Cortex of kidney (tissue), 1 donor: Measurements from ENCODE around the gene ITPR1.
"Not testable (repeated sequence)": the region's sequence is repeated elsewhere in the genome, so short reads cannot be mapped to it uniquely, and the experiment has no call there.

Experiments
- DNase-seq: peaks from one replicate; lab custom pipeline; 2025; lab: John Stamatoyannopoulos, UW

ITPR1 gene

DNA sequence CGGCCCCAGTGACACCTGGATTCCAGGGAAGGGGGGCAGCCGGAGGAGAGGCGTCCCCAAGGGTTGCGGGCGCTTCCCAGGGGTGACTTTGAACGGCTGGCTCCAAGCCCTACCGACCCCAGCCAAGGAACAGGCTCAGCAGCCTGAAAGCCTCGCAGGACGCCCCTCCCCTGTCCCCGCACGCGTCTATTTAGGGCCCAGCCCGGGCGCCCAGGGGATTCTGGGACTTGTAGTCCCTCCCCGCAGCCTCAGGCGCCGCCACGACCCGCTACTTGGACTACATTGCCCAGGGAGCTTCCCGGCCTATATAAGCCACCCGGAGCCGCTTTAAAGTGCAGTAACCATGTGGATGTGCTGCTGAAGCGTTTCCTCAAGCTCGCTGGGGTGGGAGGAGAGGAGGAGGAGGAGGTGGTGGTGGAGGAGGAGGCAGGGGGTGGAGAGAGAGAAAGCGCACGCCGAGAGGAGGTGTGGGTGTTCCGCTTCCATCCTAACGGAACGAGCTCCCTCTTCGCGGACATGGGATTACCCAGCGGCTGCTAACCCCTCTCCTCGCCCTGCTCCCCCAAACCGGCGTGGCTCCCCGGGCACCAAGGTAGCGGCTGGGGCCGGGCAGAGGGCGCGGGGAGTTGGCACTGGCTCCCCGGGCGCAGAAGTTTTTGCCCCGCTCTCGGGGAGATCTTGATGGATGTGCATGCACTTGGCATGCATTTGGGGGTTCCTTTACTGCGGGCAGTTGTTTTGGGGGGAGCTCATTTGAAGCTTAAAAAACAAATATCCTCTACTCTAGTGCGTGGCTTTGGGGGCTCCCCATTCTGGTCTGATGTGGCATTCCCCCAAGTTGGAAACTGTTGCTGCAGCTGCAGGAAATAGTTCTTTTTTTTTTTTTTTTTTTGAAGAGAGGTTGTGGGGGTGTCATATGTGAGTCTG is at the start of gene ITPR1:
TSS of gene ITPR1 (plus strand) at position 335 of the 927 bp plus-strand sequence. CDS start 23,144 bp downstream, outside the sequence.
- DNase-seq: peak; percentile 28

DNA sequence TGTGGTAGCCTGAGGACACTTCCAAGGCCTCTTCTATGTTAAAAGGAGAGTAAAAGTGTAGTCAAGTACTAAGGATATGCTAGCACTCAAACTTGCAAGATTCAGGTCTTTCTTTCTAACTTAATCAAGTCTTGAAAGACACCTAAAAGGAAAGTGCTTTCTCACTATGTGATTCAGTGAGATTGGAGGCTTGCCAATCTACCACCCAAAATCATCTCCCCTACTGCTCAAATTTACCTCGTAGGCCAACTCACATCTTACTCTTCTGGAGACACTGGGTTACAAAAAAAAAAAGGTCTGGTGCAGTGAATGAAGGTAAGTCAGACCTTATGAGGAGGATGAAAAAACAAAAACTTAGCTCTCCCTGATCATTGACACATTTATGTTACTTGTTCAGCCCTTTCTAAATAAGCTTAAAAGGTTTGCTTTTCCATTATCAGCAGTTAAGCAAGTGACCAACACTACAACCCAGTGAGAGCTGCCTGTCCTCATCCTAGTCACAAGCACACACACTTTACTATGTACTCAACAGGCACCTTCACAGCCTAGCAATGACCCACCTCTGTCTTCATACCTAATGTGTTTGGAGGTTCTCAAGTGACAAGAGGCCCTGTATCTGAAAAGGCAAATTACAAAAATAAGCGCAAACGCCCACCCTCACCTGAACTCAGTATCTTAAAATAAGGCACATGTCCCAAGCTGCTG is 45.7 kb upstream of the ITPR1 start:
- no peak for DNase-seq

DNA sequence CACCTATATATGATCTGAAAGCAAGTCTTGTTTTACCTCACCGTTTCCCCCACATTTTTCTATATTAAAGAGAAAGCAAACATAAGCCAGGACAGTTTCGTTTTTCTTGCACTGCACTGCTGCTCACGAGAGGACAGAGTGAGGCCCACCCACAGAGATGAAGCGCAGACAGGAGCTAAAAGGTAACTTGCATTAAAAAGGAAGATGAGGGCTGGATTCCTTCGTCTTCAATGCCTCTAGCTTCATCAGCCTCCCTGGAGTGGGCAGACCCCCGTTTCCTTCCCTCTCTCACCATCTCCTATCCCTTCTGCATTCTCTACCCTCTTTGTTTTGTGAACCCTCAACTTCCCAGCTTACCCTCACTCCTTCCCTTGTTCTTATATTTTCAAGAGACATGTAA is 45.0 kb upstream of the ITPR1 start:
- DNase-seq: no peak

DNA sequence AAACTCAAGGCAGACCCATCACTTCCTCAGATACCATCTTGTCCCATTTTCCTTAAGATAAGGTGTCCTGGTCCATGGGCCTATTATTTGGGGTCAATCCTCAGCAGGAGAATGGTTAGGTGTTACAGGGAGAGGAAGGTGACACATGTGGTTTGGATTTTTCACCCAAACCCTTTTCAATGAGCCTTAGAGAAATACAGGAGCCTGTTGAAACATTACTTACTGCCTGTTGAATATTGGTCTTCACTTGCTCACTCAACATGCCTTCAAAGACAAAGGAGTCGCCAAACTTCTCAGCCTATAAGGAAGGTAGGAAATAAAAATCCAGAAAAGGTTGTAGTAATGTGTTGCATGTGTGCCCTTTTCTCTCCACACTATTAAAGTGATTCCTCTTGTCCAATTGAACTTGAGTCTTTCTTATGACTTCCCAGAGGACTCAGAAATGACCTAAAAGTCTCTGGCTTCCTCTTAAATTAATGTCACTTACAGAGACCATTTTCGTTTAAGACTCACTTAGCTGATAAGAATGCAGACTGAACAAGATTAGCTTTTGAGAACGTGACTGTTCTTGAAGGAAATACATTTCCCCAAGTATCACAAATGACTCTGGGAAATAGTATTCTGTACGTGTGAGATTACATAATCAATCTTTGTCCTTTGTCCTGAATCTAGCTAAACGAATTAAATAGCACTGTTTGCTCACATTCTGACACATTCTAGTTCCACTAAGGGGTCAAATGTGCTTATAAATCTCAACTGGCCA is 43.9 kb upstream of the ITPR1 start:
- no peak for DNase-seq

DNA sequence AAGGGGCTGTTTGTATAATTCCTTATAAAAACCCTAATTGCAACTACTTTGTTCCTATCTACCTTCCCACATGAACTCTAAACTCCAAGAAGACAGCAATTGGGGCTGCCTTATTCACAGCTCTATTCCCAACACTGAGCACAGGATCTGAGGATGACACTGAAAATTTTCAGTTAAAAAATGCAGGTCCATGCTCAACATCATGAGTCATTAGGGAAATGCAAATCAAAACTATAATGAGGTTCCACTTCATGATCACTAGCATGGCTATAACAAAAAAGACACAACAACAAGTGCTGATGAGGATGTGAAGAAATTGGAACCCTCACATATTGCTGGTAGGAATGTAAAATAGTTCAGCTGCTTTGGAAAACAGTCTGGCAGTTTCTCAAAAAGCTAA is 39.0 kb upstream of the ITPR1 start:
- no peak for DNase-seq

DNA sequence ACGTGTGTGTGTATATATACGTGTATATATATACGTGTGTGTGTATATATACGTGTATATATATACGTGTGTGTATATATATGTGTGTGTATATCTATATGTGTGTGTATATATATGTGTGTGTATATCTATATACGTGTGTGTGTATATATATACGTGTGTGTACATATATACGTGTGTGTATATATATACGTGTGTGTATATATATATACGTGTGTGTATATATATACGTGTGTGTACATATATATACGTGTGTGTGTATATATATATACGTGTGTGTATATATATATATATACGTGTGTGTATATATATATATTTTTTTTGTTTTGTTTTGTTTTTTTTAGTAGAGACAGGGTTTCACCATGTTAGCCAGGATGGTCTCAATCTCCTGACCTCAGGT is 36.4 kb upstream of the ITPR1 start:
- DNase-seq: not testable (repeated sequence)

DNA sequence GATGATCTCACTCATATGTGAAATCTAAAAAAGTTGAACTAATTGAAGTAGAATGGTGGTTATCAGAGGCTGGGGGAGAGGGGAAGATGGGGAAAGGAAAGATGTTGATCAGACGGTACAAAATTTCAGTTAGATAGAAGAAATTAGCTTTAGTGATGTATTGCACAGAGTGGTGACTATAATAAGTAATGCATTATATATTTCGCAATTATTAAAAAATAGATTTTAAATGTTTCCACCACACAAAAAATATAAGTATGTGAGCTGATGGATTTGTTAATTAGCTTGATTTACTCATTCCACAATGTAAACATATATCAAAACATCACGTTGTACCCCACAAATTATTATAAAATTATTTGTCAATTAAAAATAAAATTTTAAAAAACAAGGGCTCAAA is 34.2 kb upstream of the ITPR1 start:
- DNase-seq: no peak

DNA sequence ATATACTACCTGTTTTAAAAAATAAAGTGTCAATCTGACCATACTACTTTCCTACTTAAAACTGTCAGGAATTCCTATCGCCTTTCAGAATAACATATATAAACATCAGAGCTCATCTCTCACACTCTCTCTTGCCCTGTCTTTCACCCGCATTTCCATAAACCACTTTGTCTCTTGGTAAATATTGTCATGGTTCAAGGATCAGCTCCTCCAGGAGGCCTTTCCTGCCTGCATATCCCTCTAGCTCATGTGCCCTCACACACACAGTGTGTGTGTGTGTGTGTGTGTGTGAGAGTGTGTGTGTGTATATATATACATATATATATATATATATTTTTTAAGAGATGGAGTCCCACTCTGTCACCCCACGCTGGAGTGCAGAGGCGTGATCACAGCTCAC is 32.8 kb upstream of the ITPR1 start:
- no peak for DNase-seq

DNA sequence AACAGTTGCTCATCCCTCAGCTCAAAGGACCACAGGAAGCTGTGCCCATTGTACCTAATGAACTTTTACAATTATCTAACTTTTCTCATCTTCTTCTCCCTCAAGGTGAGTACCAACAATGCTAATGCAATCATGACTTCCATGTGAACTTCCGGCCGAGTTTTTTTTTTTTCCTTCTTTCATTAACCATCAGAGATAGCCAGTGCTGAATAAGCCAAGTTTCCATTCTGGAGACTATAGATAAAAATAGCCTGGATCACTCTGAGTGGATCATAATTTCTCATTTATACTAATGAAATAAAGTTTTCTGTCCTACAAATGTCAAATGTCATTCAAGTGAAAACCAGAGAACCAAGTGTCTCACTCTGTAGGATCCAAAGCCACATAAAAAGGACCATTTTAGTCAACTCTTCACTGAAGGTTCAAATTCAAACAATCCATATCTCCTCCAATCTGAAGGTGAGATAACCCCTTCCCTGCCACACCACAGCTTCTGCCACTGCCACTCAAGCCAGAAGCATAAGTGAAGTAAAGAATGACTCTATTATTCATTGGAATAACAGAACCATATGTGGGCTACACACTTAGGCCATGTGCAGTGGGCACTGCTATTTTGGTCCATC is 31.6 kb upstream of the ITPR1 start:
- DNase-seq: no peak

DNA sequence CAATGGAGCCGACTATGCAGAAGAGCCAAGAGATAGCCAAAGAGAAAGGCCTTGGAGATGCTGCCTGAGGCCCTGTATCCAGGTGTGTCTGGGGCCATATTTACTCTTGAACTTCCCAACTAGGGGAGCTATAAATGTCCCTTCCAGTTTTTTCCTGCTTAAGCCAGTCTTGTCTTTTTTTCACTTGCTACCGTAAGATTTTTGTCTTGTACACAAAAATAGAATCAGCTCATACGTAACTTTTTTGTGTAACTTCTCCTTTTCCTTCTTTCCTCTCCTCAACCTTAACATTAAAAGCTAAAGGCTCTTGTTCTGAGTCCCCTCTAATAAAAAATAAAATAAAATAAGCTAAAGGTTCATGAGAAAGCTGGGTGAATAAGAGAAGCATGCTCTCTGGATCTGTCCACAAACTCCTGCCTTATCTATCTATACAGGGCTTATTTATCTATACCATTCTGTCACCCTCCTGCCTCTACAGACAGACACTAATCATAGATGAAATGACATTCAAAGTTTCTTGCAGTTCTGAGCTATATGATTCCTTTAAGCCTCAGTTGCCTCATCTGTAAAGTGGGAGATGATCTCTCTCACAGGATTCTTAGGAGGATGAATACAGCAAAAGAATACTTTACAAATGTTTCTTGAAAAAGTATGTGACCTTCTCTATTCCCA is 30.6 kb upstream of the ITPR1 start:
- no peak for DNase-seq

DNA sequence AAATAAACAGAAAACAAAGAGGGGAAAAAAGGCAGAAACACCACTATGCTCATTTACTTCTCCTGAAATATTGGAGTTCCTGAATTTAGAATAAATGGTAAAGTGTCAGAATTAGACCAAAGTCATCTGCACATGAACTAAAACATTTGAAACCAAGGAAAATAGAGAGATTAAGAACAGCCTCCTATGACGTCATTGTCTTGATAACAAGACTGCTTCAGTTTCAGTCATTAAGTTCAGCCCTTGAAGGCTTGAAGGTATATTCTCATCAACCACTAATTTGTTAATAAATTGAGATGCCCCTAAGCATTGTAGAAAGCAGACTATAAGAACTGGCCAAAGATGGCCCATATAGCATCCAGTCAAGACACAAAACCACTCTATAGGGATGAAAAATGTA is 28.6 kb upstream of the ITPR1 start:
- no peak for DNase-seq

DNA sequence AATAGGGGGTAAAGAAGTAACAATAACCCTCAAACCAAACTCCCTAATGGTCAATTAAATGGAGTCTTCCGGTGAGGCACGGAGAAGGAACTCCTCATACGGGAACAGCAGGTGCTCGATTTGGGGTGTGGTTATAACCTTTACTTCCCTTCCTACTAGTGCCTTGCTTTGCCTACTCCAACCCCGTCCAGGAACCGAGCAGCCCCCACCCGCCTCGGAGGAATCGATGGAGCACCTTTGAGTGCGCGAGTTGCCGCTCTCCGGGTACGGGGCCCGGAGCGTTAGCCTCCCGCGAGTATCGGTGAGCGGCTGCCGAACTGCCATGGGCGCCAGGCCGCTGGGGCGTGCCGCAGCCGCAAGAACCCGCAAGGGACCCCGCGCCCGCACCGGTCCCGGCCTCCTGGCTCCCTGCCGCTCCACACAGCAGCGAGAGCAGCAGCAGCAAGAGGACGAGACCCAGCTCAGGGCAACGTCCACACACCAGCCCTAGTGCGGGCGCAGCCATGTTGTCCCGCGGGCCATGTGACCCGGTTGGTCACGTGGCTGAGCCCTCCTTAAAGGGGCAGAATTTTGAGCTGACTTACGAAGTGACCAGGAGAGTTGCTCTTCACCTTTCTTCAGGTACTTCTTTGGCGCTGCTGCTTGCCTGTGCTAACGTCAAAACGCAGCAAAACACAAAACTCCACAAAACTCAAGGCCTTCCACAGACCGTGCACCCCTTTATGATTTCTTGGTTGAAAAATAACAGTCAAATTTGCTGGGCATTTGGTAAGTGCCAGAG is 26.2 kb upstream of the ITPR1 start, which contains the start of gene SUMF1:
TSS of gene SUMF1 (minus strand) at position 529 of the 781 bp plus-strand sequence. CDS start at position 505, 24 bp downstream.
- DNase-seq: no peak

DNA sequence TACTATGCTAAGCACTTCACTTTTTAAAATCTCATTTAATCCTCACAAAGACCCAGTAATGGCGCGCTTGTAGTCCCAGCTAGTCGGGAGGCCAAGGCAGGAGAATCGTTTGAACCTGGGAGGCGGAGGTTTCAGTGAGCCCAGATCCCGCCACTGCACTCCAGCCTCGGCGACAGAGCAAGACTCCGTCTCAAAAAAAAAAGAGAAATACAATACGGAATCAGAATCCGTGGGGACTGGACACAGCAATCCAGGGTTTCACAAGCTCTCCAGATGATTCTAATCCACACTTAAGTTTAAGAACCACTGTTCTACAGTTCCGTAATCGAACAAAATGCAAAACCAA is 25.7 kb upstream of the ITPR1 start:
- no peak for DNase-seq

DNA sequence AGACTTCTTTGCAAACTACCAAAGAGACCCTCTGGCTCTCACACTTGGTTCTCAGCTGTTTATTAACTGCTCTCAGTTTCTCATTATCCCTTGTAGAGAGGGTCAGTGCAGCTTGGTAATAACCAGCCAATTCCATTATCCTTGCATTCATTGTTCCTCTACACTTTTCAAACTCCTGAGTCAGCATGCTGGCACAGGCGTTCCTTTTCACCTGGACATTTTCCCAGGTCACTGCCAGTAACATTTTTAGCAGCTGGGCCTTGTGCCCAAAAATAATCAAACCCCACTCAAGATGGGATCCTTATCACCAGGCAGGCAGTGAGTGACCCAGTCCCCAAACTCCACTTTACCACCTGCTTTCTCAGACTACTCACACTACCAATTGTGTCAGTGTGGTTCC is 21.2 kb upstream of the ITPR1 start:
- no peak for DNase-seq

DNA sequence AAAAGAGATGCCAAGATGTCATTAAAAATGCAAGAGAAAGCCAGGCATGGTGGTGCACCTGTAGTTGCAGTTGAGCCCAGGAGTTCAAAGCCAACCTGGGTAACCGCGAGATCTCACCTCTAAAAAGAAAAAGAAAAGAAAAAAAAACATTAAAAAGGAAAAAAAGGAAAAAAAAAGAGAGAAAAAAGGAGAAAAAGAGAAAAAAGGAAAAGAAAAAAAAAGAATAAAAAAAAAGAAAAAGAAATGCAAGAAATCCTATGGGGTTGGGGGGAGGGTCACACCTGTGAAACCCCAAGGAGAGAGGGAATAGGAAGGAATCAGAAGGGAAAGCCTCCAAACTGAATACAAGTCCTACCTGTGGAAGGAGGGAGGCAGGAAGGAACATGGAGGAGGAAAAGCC is 20.8 kb upstream of the ITPR1 start:
- DNase-seq: no peak

DNA sequence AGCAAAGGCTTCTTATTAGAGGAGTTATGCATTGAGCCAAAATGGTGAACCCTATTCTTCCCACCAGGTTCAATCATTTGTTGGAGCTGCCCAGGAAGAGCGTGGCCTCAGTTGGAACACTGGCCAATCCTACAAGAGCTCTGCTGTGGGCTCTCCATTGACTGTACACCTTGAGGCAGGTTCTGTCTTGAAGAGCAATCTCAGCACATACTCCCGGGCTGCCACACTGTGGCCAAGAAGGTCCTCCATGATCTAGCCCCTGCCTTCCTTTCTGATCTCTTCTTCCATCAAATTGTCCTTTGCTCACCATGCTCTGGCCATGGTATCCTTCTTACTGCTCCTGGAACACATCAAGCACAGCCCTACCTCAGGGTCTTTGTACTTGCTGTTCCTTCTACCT is 20.4 kb upstream of the ITPR1 start:
- no peak for DNase-seq

DNA sequence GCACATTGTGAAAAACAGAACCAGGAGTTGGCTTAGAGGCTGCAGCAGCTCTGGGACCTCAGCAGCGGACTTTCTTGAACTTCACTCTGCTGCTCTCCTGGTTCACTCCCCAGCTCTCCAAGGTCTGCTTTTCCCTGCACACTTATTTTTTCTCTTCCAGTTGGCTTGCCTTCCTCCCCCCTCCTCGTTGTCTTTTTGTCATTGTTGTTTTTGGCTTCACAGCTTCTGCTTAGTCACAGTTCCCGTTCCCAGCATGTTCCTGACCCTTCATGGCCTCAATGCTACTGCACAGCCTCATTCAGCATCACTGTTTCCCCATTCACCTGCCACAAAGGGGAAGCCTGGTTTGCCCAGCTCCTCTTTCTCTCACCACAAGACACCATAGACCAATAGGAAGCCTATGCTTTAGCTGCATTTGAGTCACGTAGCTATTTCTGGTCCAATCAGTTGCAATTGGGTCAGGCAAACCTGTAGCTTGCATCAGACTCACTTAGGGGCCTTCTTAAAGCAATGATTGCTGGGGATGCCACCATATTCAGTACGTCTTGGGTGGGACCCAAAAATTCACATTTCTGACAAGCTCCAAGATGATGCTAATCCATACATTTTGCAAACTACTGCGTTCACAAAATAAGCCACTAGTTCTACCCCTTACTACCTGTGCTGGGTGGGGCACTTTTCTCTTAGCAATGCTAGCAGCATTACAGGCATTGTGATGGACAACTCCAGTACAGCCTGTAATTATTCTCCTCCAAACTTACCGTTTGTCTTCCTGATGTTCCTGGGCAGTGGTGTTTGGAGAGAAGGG is 18.3 kb upstream of the ITPR1 start:
- DNase-seq: no peak

DNA sequence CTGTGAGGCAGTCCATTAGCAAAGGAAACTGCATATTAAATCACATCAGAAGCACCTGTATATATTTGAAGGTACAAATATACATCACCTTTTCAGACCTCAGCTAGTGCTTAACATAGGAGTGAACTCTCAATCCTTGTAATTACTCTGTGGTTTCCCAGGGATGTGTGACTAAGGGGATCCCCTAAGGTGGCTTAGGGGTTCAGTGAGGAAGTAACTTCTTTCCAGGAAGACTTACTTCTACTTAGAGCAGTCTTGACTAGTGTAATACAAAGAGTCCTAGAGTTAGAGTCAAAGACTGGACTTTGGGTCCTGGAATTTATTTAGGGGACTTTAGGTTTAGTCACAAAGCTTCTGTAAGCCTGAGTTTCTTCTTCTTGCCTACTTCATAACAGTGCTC is 17.3 kb upstream of the ITPR1 start:
- no peak for DNase-seq

DNA sequence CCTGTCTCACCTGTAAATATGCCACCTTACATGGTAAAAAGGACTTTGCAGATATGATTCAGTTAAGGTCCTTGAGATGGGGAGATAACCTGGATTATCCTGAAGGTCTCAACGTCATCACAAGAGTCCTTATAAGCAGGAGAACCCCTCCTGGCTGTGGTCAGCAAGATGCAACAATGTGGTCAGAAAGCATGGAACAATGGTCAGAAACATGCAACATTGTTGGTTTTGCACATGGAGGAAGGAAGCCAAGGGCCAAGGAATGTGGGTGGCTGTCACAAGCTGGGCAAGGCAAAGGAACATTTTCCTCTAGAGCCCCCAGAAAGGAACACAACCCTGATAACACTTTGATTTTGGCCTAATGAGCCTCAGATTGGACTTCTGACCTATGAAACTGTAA is 16.7 kb upstream of the ITPR1 start:
- DNase-seq: no peak

DNA sequence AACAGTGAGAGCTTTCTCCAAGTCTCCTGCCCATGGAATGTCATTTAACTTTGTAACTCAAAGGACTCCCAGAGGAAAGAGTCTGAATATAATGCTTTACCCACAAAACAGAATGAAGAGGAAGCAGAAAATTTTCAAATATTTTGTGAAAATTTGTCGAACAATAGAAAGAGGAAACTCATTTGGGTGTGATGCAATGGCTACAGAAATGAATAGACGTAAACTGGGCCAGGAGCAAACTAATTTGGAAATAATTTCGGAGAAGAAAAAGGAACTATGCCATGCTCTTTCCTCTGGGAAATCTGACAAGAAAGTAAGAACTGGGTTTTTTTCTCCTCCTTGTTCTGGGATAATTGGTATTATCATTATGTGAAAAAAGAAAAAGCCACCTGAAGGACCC is 14.9 kb upstream of the ITPR1 start:
- DNase-seq: no peak
